Epithelial cell of esophagus (primary cell): ENCODE data around the gene TMA16.

Experiments used
- DNase-seq: peaks from one replicate; pipeline ENCODE4 v3.0.0; 2010; ENCODE audit warnings: low read depth
- H3K4me3 ChIP-seq: 2 replicates; pipeline ENCODE4 v1.5.1; 2011; ENCODE audit warnings: mild to moderate bottlenecking, low read length, control low read depth
- CTCF ChIP-seq: IDR thresholded peaks from 2 replicates; pipeline ENCODE4 v1.5.1; 2011; ENCODE audit warnings: low read depth, mild to moderate bottlenecking, low read length, control low read depth, inconsistent platforms; ENCODE audit not compliant: insufficient read depth; ENCODE audit errors: missing control alignments

TMA16 gene

DNA sequence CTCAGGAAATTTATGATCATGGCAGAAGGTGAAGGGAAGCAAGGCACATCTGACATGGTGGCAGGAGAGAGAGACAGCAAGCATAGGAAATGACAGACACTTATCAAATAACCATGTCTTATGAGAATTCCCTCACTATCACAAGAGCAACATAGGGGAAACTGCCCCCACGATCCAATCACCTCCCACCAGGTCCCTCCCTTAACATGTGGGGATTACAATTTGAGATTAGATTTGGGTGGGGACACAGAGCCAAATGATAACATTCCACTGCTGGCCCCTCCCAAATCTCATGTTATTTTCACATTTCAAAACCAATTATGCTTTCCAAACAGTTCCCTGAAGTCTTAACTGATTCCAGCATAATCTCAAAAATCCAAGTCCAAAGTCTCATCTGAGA lies 8.2 kb upstream of the TMA16 start:
- TF ChIP-seq CTCF: no peak

GRCh38 chr4:163489929-163490328 lies 4.6 kb upstream of the TMA16 start:
- TF ChIP-seq CTCF: no peak
- H3K4me3 ChIP-seq: no peak overlapping the region
- no peak for DNase-seq

More for the DNA sequence above, 8.2 kb upstream of the TMA16 start:
- H3K4me3 ChIP-seq: no peak overlapping the region
- DNase-seq: no peak

GRCh38 chr4:163492951-163493504 lies 1.5 kb upstream of the TMA16 start:
- no peak for TF ChIP-seq CTCF
- H3K4me3 ChIP-seq: no peak overlapping the region
- DNase-seq: no peak

- no peak for TF ChIP-seq CTCF
- no peak for DNase-seq
- H3K4me3 ChIP-seq: peak overlapping the region; percentile 89
These were observed 689 bp upstream of the TMA16 start for GRCh38 chr4:163493643-163494359.

- no peak for TF ChIP-seq CTCF
- peak overlapping the region; percentile 89 for H3K4me3 ChIP-seq
- DNase-seq: no peak
These were observed 1.4 kb downstream of the TMA16 start for GRCh38 chr4:163495900-163496299.

- no peak for TF ChIP-seq CTCF
- no peak overlapping the region for H3K4me3 ChIP-seq
- DNase-seq: no peak
These were observed 6.1 kb downstream of the TMA16 start for GRCh38 chr4:163500586-163500985.

GRCh38 chr4:163505374-163505773 lies 10.9 kb downstream of the TMA16 start:
- no peak for TF ChIP-seq CTCF
- no peak overlapping the region for H3K4me3 ChIP-seq
- DNase-seq: no peak
